Panc1 (cell line): Measurements from ENCODE around the gene LRRC49. TPM values are rescaled to one million over a fixed set of nuclear protein-coding genes. Genes with fewer than 3 reads are reported as not detected.

Experiments
- ATAC-seq: fragments of 200-7000 bp; cut with Tn5 transposase; 2 replicates; pipeline ENCODE4 v1.9.1; 2020; ENCODE audit warnings: mild to moderate bottlenecking, moderate library complexity
- BruUV-seq: library from RNA; stranded (reverse); fragments of 400-500 nt; replicated peaks from 2 replicates; lab custom pipeline; 2021; lab: Mats Ljungman, UMichigan
- CTCF ChIA-PET: fragments of 300-600 bp; sonication (Branson Sonifier 250); formaldehyde crosslinking; loops from one replicate; lab custom pipeline; 2022; ENCODE audit warnings: antibody characterized with exemption; lab: Charles Lee
- POLR2A ChIA-PET: fragments of 300-600 bp; sonication (Branson Sonifier 250); formaldehyde crosslinking; loops from one replicate; lab custom pipeline; 2022; ENCODE audit warnings: antibody characterized with exemption; lab: Charles Lee
- DNase-seq: peaks from one replicate; pipeline ENCODE4 v3.0.0-alpha.2; 2010; ENCODE audit warnings: low read depth, low spot score
- H3K27ac ChIP-seq: 2 replicates; pipeline ENCODE4 v1.5.1; 2011; ENCODE audit warnings: mild to moderate bottlenecking, low read length, inconsistent platforms
- H3K27me3 ChIP-seq: fragments of 200-500 bp; sonication (Bioruptor generic); 2 replicates; pipeline ENCODE4 v1.6.0; 2014; ENCODE audit warnings: low read length, inconsistent platforms; ENCODE audit not compliant: control insufficient read depth, insufficient read depth
- H3K36me3 ChIP-seq: fragments of 200-500 bp; sonication (Bioruptor generic); 2 replicates; pipeline ENCODE4 v1.5.1; 2014; ENCODE audit warnings: inconsistent platforms, mild to moderate bottlenecking, low read length, moderate library complexity; ENCODE audit not compliant: control insufficient read depth, insufficient read depth
- H3K4me1 ChIP-seq: 2 replicates; pipeline ENCODE4 v1.5.1; 2011; ENCODE audit warnings: inconsistent platforms, mild to moderate bottlenecking, low read length, moderate library complexity; ENCODE audit not compliant: control insufficient read depth, insufficient read depth
- H3K4me3 ChIP-seq, 2 experiments: 2 replicates each; pipeline ENCODE4 v1.5.1; 2011 to 2012; ENCODE audit warnings: low read depth in 2 of 2, low read length in 2 of 2, mild to moderate bottlenecking in 2 of 2, inconsistent platforms in 1 of 2, moderate library complexity in 1 of 2
- H3K9me3 ChIP-seq: fragments of 200-500 bp; sonication (Bioruptor generic); 2 replicates; pipeline ENCODE4 v1.5.1; 2014; ENCODE audit warnings: low read depth, mild to moderate bottlenecking, inconsistent platforms, low read length, moderate library complexity; ENCODE audit not compliant: control insufficient read depth, insufficient read depth
- CTCF ChIP-seq: fragments of 450-650 bp; IDR thresholded peaks from 2 replicates; pipeline ENCODE4 v1.5.1; 2017; ENCODE audit warnings: mild to moderate bottlenecking
- POLR2AphosphoS5 ChIP-seq: IDR thresholded peaks from 2 replicates; pipeline ENCODE4 v1.6.1; 2012; ENCODE audit warnings: mild to moderate bottlenecking, low read depth, low read length, moderate library complexity
- REST ChIP-seq, 2 experiments: IDR thresholded peaks; 2 replicates each; pipeline ENCODE4 v1.6.1; 2011 to 2012; ENCODE audit warnings: low read depth in 2 of 2, control low read depth in 1 of 2, low read length in 1 of 2, mild to moderate bottlenecking in 1 of 2, moderate library complexity in 1 of 2; ENCODE audit not compliant: insufficient read depth in 1 of 2
- SIN3A ChIP-seq: IDR thresholded peaks from 2 replicates; pipeline ENCODE4 v1.6.1; 2012; ENCODE audit warnings: low read depth, mild to moderate bottlenecking, low read length, moderate library complexity, borderline replicate concordance; ENCODE audit not compliant: insufficient read depth
- TCF7L2 ChIP-seq: IDR thresholded peaks from 2 replicates; pipeline ENCODE4 v1.6.1; 2011; ENCODE audit warnings: mild to moderate bottlenecking, low read depth, low read length, inconsistent platforms
- in situ Hi-C: cut with HindIII; loops from 2 replicates; pipeline ENCODE4 v1.10.0; 2016; ENCODE audit warnings: low sequenced_read_pairs, low pct_unique_long_range_greater_than_20kb
- intact Hi-C: fragments of 100-400 bp; cut with micrococcal nuclease; formaldehyde crosslinking; loops from one replicate; pipeline ENCODE4 v1.10.0; 2022; ENCODE audit not compliant: unreplicated experiment
- total RNA-seq: library from RNA; stranded (reverse); gene quantifications from one replicate; pipeline ENCODE4 v1.2.1, GENCODE V29; 2021; ENCODE audit not compliant: unreplicated experiment

LRRC49 gene
- total RNA-seq, 1 experiment from 2014 or later = 8.3 TPM

GRCh38 chr15:70863450-70864218, 29.0 kb upstream of the LRRC49 start:
- in situ Hi-C loops (no loop called here), intact Hi-C loops (no loop called here)
- TF ChIP-seq SIN3A (no peak), TCF7L2 (no peak), POLR2AphosphoS5 (no peak), REST (IDR thresholded peaks at IDR 0.05; ENCODE audit: insufficient read depth in 1 of 2, low read depth in 2 of 2, low read length in 1 of 2) (no peak), CTCF (no peak)
- Histone ChIP-seq H3K27me3 (no peaks in the 10 kb centered on the region), H3K36me3 (no peaks in the 10 kb centered on the region), H3K9me3 (no peaks in the 10 kb centered on the region), H3K4me3 (no peak overlapping the region), H3K4me1 (0 out of 2 replicates have a peak, but pooled peaks cover 5% of the 10 kb centered on the region), H3K27ac (peak overlapping the region; percentile 46)
- DNase-seq = no peak
- ATAC-seq = peak; percentile 91
- CTCF ChIA-PET = interaction anchor here (1.6 kb wide), 1 partner anchor 11 kb away, joined by 5 read pairs; no protein-coding TSS in a partner anchor
- BruUV-seq = no TSS peak
- POLR2A ChIA-PET = no interaction called here

- TF ChIP-seq CTCF (no peak), POLR2AphosphoS5 (no peak), REST (IDR thresholded peaks at IDR 0.05; ENCODE audit: insufficient read depth in 1 of 2, low read depth in 2 of 2, low read length in 1 of 2) (no peak), TCF7L2 (no peak), SIN3A (no peak)
- ChIA-PET CTCF (no interaction called here), POLR2A (no interaction called here)
- DNase-seq = no peak
- ATAC-seq = no peak
- intact Hi-C loops (no loop called here), in situ Hi-C loops (no loop called here)
- Histone ChIP-seq H3K36me3 (no peaks in the 10 kb centered on the region), H3K4me1 (0 out of 2 replicates have a peak, but pooled peaks cover 13% of the 10 kb centered on the region), H3K27ac (no peak overlapping the region), H3K9me3 (no peaks in the 10 kb centered on the region), H3K27me3 (no peaks in the 10 kb centered on the region), H3K4me3 (no peak overlapping the region)
- no TSS peak for BruUV-seq
Measured at GRCh38 chr15:70866982-70867641, 25.5 kb upstream of the LRRC49 start.
